Hepatocyte (in vitro differentiated cells): ENCODE data around the gene DOK5. TPM values are rescaled to one million over a fixed set of nuclear protein-coding genes. Genes with fewer than 3 reads are reported as not detected.

Source experiments
- DNase-seq: peaks from one replicate; pipeline ENCODE4 v3.0.0-alpha.2; 2016; ENCODE audit warnings: low spot score
- H2AFZ ChIP-seq: fragments of 200-600 bp; sonication (generic); 2 replicates; pipeline ENCODE4 v1.6.0; 2016; ENCODE audit warnings: antibody characterized with exemption, mild to moderate bottlenecking
- H3K27ac ChIP-seq: fragments of 200-600 bp; sonication (generic); 2 replicates; pipeline ENCODE4 v1.5.1; 2016; ENCODE audit warnings: mild to moderate bottlenecking
- H3K27me3 ChIP-seq: fragments of 200-600 bp; sonication (generic); 2 replicates; pipeline ENCODE4 v1.6.1; 2016
- H3K36me3 ChIP-seq: fragments of 200-600 bp; sonication (generic); replicated peaks from 2 replicates; pipeline ENCODE4 v1.5.1; 2016; ENCODE audit warnings: low read depth; ENCODE audit not compliant: insufficient read depth
- H3K4me1 ChIP-seq: fragments of 200-600 bp; sonication (generic); 2 replicates; pipeline ENCODE4 v1.5.1; 2016; ENCODE audit warnings: mild to moderate bottlenecking, moderate library complexity; ENCODE audit not compliant: insufficient read depth
- H3K4me2 ChIP-seq: fragments of 200-600 bp; sonication (generic); 2 replicates; pipeline ENCODE4 v1.6.0; 2016
- H3K4me3 ChIP-seq: fragments of 200-600 bp; sonication (generic); 2 replicates; pipeline ENCODE4 v1.5.1; 2016; ENCODE audit warnings: mild to moderate bottlenecking
- H3K79me2 ChIP-seq: fragments of 200-600 bp; sonication (generic); 2 replicates; pipeline ENCODE4 v1.6.0; 2017; ENCODE audit warnings: mild to moderate bottlenecking
- H3K9me2 ChIP-seq: fragments of 200-600 bp; sonication (generic); replicated peaks from 2 replicates; pipeline ENCODE4 v1.6.0; 2017; ENCODE audit warnings: mild to moderate bottlenecking; ENCODE audit not compliant: insufficient read depth
- H3K9me3 ChIP-seq: fragments of 200-600 bp; sonication (generic); 2 replicates; pipeline ENCODE4 v1.5.1; 2016; ENCODE audit warnings: low read depth, mild to moderate bottlenecking
- H4K20me1 ChIP-seq: fragments of 200-600 bp; sonication (generic); 2 replicates; pipeline ENCODE4 v1.6.0; 2016; ENCODE audit warnings: mild to moderate bottlenecking; ENCODE audit not compliant: insufficient read depth, poor library complexity, severe bottlenecking
- CTCF ChIP-seq: fragments of 200-600 bp; sonication (generic); IDR thresholded peaks from 2 replicates; pipeline ENCODE4 v1.5.1; 2016; ENCODE audit warnings: antibody characterized with exemption, mild to moderate bottlenecking; ENCODE audit not compliant: poor library complexity
- EZH2 ChIP-seq: fragments of 200-600 bp; sonication (generic); IDR thresholded peaks from 2 replicates; pipeline ENCODE4 v1.6.1; 2016; ENCODE audit warnings: antibody characterized with exemption, mild to moderate bottlenecking, borderline replicate concordance
- EZH2phosphoT487 ChIP-seq: fragments of 200-600 bp; sonication (generic); IDR thresholded peaks from one replicate; pipeline ENCODE4 v1.6.1; 2018; ENCODE audit warnings: antibody characterized with exemption, mild to moderate bottlenecking, low read depth, moderate library complexity; ENCODE audit not compliant: unreplicated experiment, severe bottlenecking
- WGBS: methylation state at CpG from one replicate; pipeline ENCODE4 v1.1.6; 2016; ENCODE audit warnings: low lambda C conversion rate; ENCODE audit errors: missing lambda C conversion rate; 5-methylcytosine and 5-hydroxymethylcytosine counted together
- polyA plus RNA-seq: library from polyadenylated mRNA; unstranded; fragments of >200 nt; fragmentation: Nextera tagmentation; extraction: Ambion mirVana; gene quantifications from 2 replicates; pipeline ENCODE4 v1.2.1, GENCODE V29; 2016
- total RNA-seq: library from RNA; depleted of rRNA; stranded (reverse); fragments of >200 nt; gene quantifications from 2 replicates; pipeline ENCODE4 v1.2.3, GENCODE V29; 2014

DOK5 gene
- total and polyA plus RNA-seq, 2 experiments from 2014 or later, result 7.0 to 7.5 TPM

- Histone ChIP-seq H3K27ac (no peak overlapping the region), H3K27me3 (no peaks in the 10 kb centered on the region), H3K9me2 (no peaks in the 10 kb centered on the region), H3K4me1 (no peaks in the 10 kb centered on the region), H3K4me2 (no peak overlapping the region), H3K9me3 (no peaks in the 10 kb centered on the region), H3K79me2 (no peaks in the 10 kb centered on the region), H3K4me3 (no peak overlapping the region), H2AFZ (no peak overlapping the region), H3K36me3 (no peaks in the 10 kb centered on the region), H4K20me1 (no peaks in the 10 kb centered on the region)
- DNase-seq, result no peak
- 87% methylated on average over 5 of the region's 5 CpGs for WGBS
- TF ChIP-seq EZH2 (no peak), EZH2phosphoT487 (no peak), CTCF (no peak)
These were observed 37.2 kb upstream of the DOK5 start for GRCh38 chr20:54438166-54438565.

- Histone ChIP-seq H3K36me3 (no peaks in the 10 kb centered on the region), H3K9me3 (no peaks in the 10 kb centered on the region), H4K20me1 (no peaks in the 10 kb centered on the region), H3K4me2 (no peak overlapping the region), H3K27me3 (no peaks in the 10 kb centered on the region), H3K27ac (no peak overlapping the region), H3K4me3 (no peak overlapping the region), H3K9me2 (no peaks in the 10 kb centered on the region), H3K4me1 (no peaks in the 10 kb centered on the region), H3K79me2 (no peaks in the 10 kb centered on the region), H2AFZ (no peak overlapping the region)
- no peak for DNase-seq
- TF ChIP-seq EZH2 (no peak), CTCF (no peak), EZH2phosphoT487 (no peak)
- WGBS, result 79% methylated on average over 5 of the region's 5 CpGs
These were observed 25.2 kb upstream of the DOK5 start for GRCh38 chr20:54450207-54450606.

GRCh38 chr20:54451171-54451570 is 24.2 kb upstream of the DOK5 start:
- 80% methylated on average over 9 of the region's 9 CpGs for WGBS
- Histone ChIP-seq H2AFZ (no peak overlapping the region), H3K4me1 (no peaks in the 10 kb centered on the region), H3K79me2 (no peaks in the 10 kb centered on the region), H3K4me3 (no peak overlapping the region), H3K9me2 (no peaks in the 10 kb centered on the region), H4K20me1 (no peaks in the 10 kb centered on the region), H3K27ac (no peak overlapping the region), H3K36me3 (no peaks in the 10 kb centered on the region), H3K4me2 (no peak overlapping the region), H3K9me3 (no peaks in the 10 kb centered on the region), H3K27me3 (no peaks in the 10 kb centered on the region)
- TF ChIP-seq EZH2, result no peak
- TF ChIP-seq EZH2phosphoT487, result no peak
- no peak for TF ChIP-seq CTCF
- no peak for DNase-seq

- Histone ChIP-seq H3K4me2 (no peak overlapping the region), H3K79me2 (no peaks in the 10 kb centered on the region), H4K20me1 (no peaks in the 10 kb centered on the region), H3K9me3 (no peaks in the 10 kb centered on the region), H3K9me2 (no peaks in the 10 kb centered on the region), H3K4me1 (no peaks in the 10 kb centered on the region), H3K36me3 (no peaks in the 10 kb centered on the region), H3K27me3 (no peaks in the 10 kb centered on the region), H3K27ac (no peak overlapping the region), H2AFZ (no peak overlapping the region), H3K4me3 (no peak overlapping the region)
- 90% methylated on average over 12 of the region's 12 CpGs for WGBS
- DNase-seq, result no peak
- TF ChIP-seq CTCF, result no peak
- TF ChIP-seq EZH2, result no peak
- TF ChIP-seq EZH2phosphoT487, result no peak
These were observed 23.1 kb upstream of the DOK5 start for GRCh38 chr20:54452277-54452676.
